CD14-positive monocyte (primary cell): ENCODE data around the gene PLPPR4. TPM values are rescaled to one million over a fixed set of nuclear protein-coding genes. Genes with fewer than 3 reads are reported as not detected.

Experiments
- DNase-seq, 3 donors: peaks; one replicate each; pipeline ENCODE4 v3.0.0-alpha.2; 2011 to 2022
- H2AFZ ChIP-seq: 2 replicates; pipeline ENCODE4 v1.6.0; 2012; ENCODE audit warnings: mild to moderate bottlenecking, low read depth, low read length, inconsistent platforms; ENCODE audit not compliant: insufficient read depth, poor library complexity, severe bottlenecking
- H3K27ac ChIP-seq, 2 donors: 1 replicate in 1 of 2; 2 replicates in 1 of 2; pipeline ENCODE4 v1.5.1; 2012 to 2013; ENCODE audit warnings: low read length in 2 of 2, control low read depth in 1 of 2, inconsistent platforms in 1 of 2, low read depth in 1 of 2, mild to moderate bottlenecking in 1 of 2
- H3K27me3 ChIP-seq, 2 donors: one replicate each; pipeline versions ENCODE4 v1.6.0 to v1.6.1; 2011 to 2013; ENCODE audit warnings: low read length in 2 of 2; ENCODE audit not compliant: control insufficient read depth in 2 of 2, insufficient read depth in 2 of 2
- H3K36me3 ChIP-seq, 2 donors: replicated peaks in 1 of 2; 1 replicate in 1 of 2; 2 replicates in 1 of 2; pipeline versions ENCODE4 v1.5.1 to v1.6.1; 2012 to 2013; ENCODE audit warnings: low read length in 2 of 2, control low read depth in 1 of 2, inconsistent platforms in 1 of 2, mild to moderate bottlenecking in 1 of 2; ENCODE audit not compliant: insufficient read depth in 2 of 2, control insufficient read depth in 1 of 2
- H3K4me1 ChIP-seq, 2 donors: 1 replicate in 1 of 2; 2 replicates in 1 of 2; pipeline versions ENCODE4 v1.5.1 to v1.6.1; 2012 to 2013; ENCODE audit warnings: low read length in 2 of 2, control low read depth in 1 of 2, inconsistent platforms in 1 of 2, mild to moderate bottlenecking in 1 of 2, moderate library complexity in 1 of 2; ENCODE audit not compliant: insufficient read depth in 2 of 2, control insufficient read depth in 1 of 2
- H3K4me2 ChIP-seq: replicated peaks from 2 replicates; pipeline ENCODE3; 2012; ENCODE audit warnings: low read length, moderate library complexity, mild to moderate bottlenecking; ENCODE audit not compliant: poor library complexity, severe bottlenecking; ENCODE audit errors: extremely low read depth
- H3K4me3 ChIP-seq, 3 experiments: fragments of 200-600 bp in 1 of 3; sonication (generic) in 1 of 3; replicated peaks in 1 of 3; 1 replicate in 2 of 3; 2 replicates in 1 of 3; pipeline ENCODE4 v1.5.1; 2011 to 2013; ENCODE audit warnings: low read length in 3 of 3, mild to moderate bottlenecking in 3 of 3, control low read depth in 2 of 3, low read depth in 2 of 3, inconsistent platforms in 1 of 3, moderate library complexity in 1 of 3
- H3K79me2 ChIP-seq: 2 replicates; pipeline ENCODE4 v1.6.0; 2012; ENCODE audit warnings: mild to moderate bottlenecking, control low read depth, inconsistent platforms, low read length, moderate library complexity; ENCODE audit not compliant: insufficient read depth
- H3K9ac ChIP-seq: 2 replicates; pipeline ENCODE4 v1.6.0; 2017; ENCODE audit warnings: low read length, mild to moderate bottlenecking; ENCODE audit not compliant: insufficient read depth, poor library complexity, severe bottlenecking
- H3K9me3 ChIP-seq, 2 donors: replicated peaks in 1 of 2; 1 replicate in 1 of 2; 2 replicates in 1 of 2; pipeline versions ENCODE4 v1.5.1 to v1.6.1; 2012 to 2013; ENCODE audit warnings: low read length in 2 of 2, control low read depth in 1 of 2; ENCODE audit not compliant: control insufficient read depth in 1 of 2, insufficient read depth in 1 of 2
- H4K20me1 ChIP-seq: 2 replicates; pipeline ENCODE4 v1.6.0; 2012; ENCODE audit warnings: mild to moderate bottlenecking, low read length, control low read depth, moderate library complexity; ENCODE audit not compliant: insufficient read depth
- H3K27ac Mint-ChIP-seq, 7 donors: one replicate each; pipeline ENCODE4 v1.8.0; 2020; ENCODE audit warnings: mild to moderate bottlenecking in 7 of 7, mixed read lengths in 7 of 7, moderate library complexity in 6 of 7, inconsistent platforms in 2 of 7
- H3K27me3 Mint-ChIP-seq, 3 donors: one replicate each; pipeline ENCODE4 v1.8.0; 2021 to 2022; ENCODE audit warnings: low read depth in 3 of 3, mild to moderate bottlenecking in 3 of 3, mixed read lengths in 3 of 3, moderate library complexity in 3 of 3, inconsistent platforms in 1 of 3
- H3K36me3 Mint-ChIP-seq, 2 donors: one replicate each; pipeline ENCODE4 v1.8.0; 2020; ENCODE audit warnings: mixed read lengths in 2 of 2, inconsistent platforms in 1 of 2, mild to moderate bottlenecking in 1 of 2
- H3K4me1 Mint-ChIP-seq: one replicate; pipeline ENCODE4 v1.8.0; 2020; ENCODE audit warnings: mild to moderate bottlenecking, mixed read lengths
- H3K4me3 Mint-ChIP-seq, 2 donors: one replicate each; pipeline ENCODE4 v1.8.0; 2020; ENCODE audit warnings: mild to moderate bottlenecking in 2 of 2, mixed read lengths in 2 of 2, moderate library complexity in 1 of 2
- H3K9me3 Mint-ChIP-seq, 7 donors: one replicate each; pipeline ENCODE4 v1.8.0; 2020 to 2022; ENCODE audit warnings: mixed read lengths in 7 of 7, mild to moderate bottlenecking in 6 of 7, moderate library complexity in 6 of 7, inconsistent platforms in 2 of 7
- CTCF ChIP-seq: fragments of 200-600 bp; IDR thresholded peaks from one replicate; pipeline ENCODE4 v1.8.0; 2022; ENCODE audit warnings: antibody characterized with exemption, mild to moderate bottlenecking
- WGBS: methylation state at CpG from one replicate; pipeline ENCODE4 v1.1.5; 2013; ENCODE audit warnings: missing lambda C conversion rate; ENCODE audit not compliant: insufficient coverage; 5-methylcytosine and 5-hydroxymethylcytosine counted together
- intact Hi-C, 2 donors: fragments of 100-400 bp; cut with micrococcal nuclease; formaldehyde crosslinking; loops; one replicate each; pipeline versions ENCODE4 v1.15.0 to v1.15.1; 2023
- polyA plus RNA-seq, 3 donors: library from polyadenylated mRNA; depleted of rRNA in 1 of 3; unstranded in 2 of 3; stranded (reverse) in 1 of 3; fragments of 300-500 nt in 2 of 3; fragments of >200 nt in 1 of 3; fragmentation: Illumina TruSeq in 2 of 3; gene quantifications; 1 replicate in 2 of 3; 2 replicates in 1 of 3; pipeline ENCODE4 v1.2.3, GENCODE V29; 2012 to 2021

Gene PLPPR4
- polyA plus RNA-seq, 3 donors, result not detected

GRCh38 chr1:99217599-99217998 lies 46.7 kb upstream of the PLPPR4 start:
- Histone ChIP-seq H3K9me3 (peaks cover 0 to 6% of the 10 kb centered on the region in 2 donors), H3K4me3 (no peak overlapping the region), H3K4me2 (no peak overlapping the region), H3K79me2 (no peaks in the 10 kb centered on the region), H3K36me3 (no peaks in the 10 kb centered on the region), H3K4me1 (no peaks in the 10 kb centered on the region), H2AFZ (no peak overlapping the region), H4K20me1 (no peaks in the 10 kb centered on the region), H3K27me3 (no peaks in the 10 kb centered on the region), H3K27ac (no peak overlapping the region), H3K9ac (no peak overlapping the region)
- H3K27me3 Mint-ChIP-seq, result peaks cover 0 to 1% (median 0%) of the 10 kb centered on the region in 3 donors
- H3K36me3 Mint-ChIP-seq, result no peaks in the 10 kb centered on the region
- no peak for DNase-seq
- H3K27ac Mint-ChIP-seq, result no peak overlapping the region
- intact Hi-C loops, result no loop called here
- no peak for TF ChIP-seq CTCF
- H3K4me3 Mint-ChIP-seq, result no peak overlapping the region
- 86% methylated on average over 2 of the region's 4 CpGs for WGBS
- H3K4me1 Mint-ChIP-seq, result peaks cover 2% of the 10 kb centered on the region
- H3K9me3 Mint-ChIP-seq, result peaks cover 0 to 11% (median 4%) of the 10 kb centered on the region in 7 donors

DNA sequence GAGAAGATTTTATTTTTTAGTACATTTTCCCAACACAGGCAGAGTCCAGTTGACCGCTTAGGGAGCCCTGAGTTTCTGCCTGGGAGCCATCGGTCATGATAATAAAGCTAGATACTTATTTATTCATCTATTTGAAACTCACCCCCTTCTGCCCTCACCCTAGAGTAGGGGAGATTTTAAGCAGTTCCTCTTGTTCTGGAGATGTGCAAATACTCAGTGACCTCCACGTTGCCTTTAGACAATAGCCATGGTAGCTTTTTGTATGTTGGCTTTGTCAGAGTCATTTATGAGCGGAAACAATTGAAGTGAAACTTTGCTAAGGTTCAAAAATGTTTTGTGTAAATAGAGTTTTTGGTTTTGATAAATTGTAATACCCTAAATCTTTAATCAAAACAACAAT lies 45.7 kb upstream of the PLPPR4 start:
- peaks cover 0 to 6% of the 10 kb centered on the region in 2 donors for H3K9me3 ChIP-seq
- no peak for DNase-seq
- H4K20me1 ChIP-seq, result no peaks in the 10 kb centered on the region
- peaks cover 2% of the 10 kb centered on the region for H3K4me1 Mint-ChIP-seq
- no peaks in the 10 kb centered on the region for H3K27me3 ChIP-seq
- no peaks in the 10 kb centered on the region for H3K79me2 ChIP-seq
- TF ChIP-seq CTCF, result no peak
- no peaks in the 10 kb centered on the region for H3K36me3 ChIP-seq
- no peak overlapping the region for H3K27ac ChIP-seq
- no peaks in the 10 kb centered on the region for H3K4me1 ChIP-seq
- no CpG with 5 or more reads among the region's 4 CpGs for WGBS
- no peak overlapping the region for H3K4me3 Mint-ChIP-seq
- H3K9ac ChIP-seq, result no peak overlapping the region
- H2AFZ ChIP-seq, result no peak overlapping the region
- H3K27me3 Mint-ChIP-seq, result peaks cover 0 to 1% (median 0%) of the 10 kb centered on the region in 3 donors
- no peaks in the 10 kb centered on the region for H3K36me3 Mint-ChIP-seq
- H3K4me2 ChIP-seq, result no peak overlapping the region
- H3K4me3 ChIP-seq, result no peak overlapping the region
- H3K9me3 Mint-ChIP-seq, result peaks cover 0 to 11% (median 4%) of the 10 kb centered on the region in 7 donors
- intact Hi-C loops, result no loop called here
- H3K27ac Mint-ChIP-seq, result no peak overlapping the region
